ENCODE measurements around the gene SPAG4. TPM values are rescaled to one million over a fixed set of nuclear protein-coding genes. Genes with fewer than 3 reads are reported as not detected.
A peak's percentile ranks its signal among the peaks of the same experiment; 100 is the strongest.

SPAG4 gene
- total RNA-seq, 1 donor from 2014 or later = 5.0 TPM

DNA sequence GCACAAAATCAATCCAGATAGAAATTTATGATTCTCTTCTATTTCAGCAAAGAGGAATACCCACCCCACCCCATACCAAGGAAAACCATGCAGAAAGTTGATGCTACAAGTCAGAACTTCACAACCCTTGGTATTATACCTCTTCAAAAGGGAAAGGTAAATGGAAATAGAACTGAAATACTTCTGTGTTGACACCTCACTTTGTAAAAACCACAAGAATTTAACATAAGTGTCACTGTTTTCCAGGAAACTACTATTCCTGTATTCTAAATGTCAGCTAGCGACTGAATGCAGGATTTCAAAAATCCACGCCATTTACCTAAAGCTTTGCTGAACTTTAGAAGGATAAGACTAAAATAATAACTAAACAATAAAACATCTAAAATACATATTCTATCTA, 45.4 kb downstream of the SPAG4 start:
- Mint-ChIP-seq H3K4me1 (ENCODE audit: low read depth, unreplicated experiment) (peaks cover 29% of the 10 kb centered on the region), H3K27me3 (ENCODE audit: unreplicated experiment) (peaks cover 3% of the 10 kb centered on the region), H3K9me3 (ENCODE audit: unreplicated experiment) (no peaks in the 10 kb centered on the region), H3K36me3 (ENCODE audit: unreplicated experiment) (no peaks in the 10 kb centered on the region), H3K4me3 (ENCODE audit: unreplicated experiment) (peak overlapping the region; percentile 86), H3K27ac (ENCODE audit: unreplicated experiment) (no peak overlapping the region)
- no peak for DNase-seq
- TF ChIP-seq, protein P1, sequence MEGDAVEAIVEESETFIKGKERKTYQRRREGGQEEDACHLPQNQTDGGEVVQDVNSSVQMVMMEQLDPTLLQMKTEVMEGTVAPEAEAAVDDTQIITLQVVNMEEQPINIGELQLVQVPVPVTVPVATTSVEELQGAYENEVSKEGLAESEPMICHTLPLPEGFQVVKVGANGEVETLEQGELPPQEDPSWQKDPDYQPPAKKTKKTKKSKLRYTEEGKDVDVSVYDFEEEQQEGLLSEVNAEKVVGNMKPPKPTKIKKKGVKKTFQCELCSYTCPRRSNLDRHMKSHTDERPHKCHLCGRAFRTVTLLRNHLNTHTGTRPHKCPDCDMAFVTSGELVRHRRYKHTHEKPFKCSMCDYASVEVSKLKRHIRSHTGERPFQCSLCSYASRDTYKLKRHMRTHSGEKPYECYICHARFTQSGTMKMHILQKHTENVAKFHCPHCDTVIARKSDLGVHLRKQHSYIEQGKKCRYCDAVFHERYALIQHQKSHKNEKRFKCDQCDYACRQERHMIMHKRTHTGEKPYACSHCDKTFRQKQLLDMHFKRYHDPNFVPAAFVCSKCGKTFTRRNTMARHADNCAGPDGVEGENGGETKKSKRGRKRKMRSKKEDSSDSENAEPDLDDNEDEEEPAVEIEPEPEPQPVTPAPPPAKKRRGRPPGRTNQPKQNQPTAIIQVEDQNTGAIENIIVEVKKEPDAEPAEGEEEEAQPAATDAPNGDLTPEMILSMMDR (IDR thresholded peaks at IDR 0.05; ENCODE audit: partially characterized antibody, unreplicated experiment) = no peak

DNA sequence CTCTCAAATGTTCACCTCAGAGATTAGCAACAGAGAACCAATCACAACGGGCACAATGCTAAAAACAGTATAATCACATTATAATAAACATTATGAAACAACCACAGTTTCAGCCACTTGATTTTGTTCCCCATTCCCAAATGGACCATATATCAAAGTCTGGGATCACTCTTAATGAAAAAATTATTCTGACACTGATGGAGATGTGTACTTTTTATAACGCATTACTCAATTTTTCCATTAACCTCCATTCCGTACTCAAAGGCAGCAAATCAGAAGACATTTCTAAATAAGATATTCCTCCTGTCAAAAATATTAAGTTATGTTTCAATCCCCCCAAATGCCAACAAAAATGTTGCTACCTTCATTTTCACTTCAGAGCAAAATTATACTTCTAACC, 46.3 kb downstream of the SPAG4 start:
- Mint-ChIP-seq H3K36me3 (ENCODE audit: unreplicated experiment) (no peaks in the 10 kb centered on the region), H3K4me1 (ENCODE audit: low read depth, unreplicated experiment) (peaks cover 29% of the 10 kb centered on the region), H3K9me3 (ENCODE audit: unreplicated experiment) (no peaks in the 10 kb centered on the region)

DNA sequence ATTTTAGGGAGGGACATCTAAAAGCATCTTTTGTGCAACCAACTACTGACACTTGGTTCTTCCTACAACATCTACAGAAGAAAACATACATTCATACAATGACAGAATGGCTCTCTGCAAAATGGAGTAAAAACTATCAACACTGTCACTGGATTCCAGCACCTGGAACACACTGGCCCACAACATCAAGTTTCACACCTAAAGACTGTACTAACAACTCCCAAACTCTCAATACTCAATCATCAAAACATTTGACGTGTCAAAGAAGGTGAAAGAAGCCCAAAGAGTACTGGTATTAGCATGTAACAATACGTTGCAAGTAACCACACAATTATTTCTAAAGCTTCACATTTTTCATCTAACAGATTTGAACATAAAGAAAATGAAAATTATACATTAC, 46.9 kb downstream of the SPAG4 start:
- TF ChIP-seq, protein P1 (IDR thresholded peaks at IDR 0.05; ENCODE audit: partially characterized antibody, unreplicated experiment) = no peak
- Mint-ChIP-seq H3K4me3 (ENCODE audit: unreplicated experiment) (peak overlapping the region; percentile 86), H3K36me3 (ENCODE audit: unreplicated experiment) (no peaks in the 10 kb centered on the region), H3K9me3 (ENCODE audit: unreplicated experiment) (no peaks in the 10 kb centered on the region), H3K27me3 (ENCODE audit: unreplicated experiment) (peaks cover 3% of the 10 kb centered on the region), H3K27ac (ENCODE audit: unreplicated experiment) (peak overlapping the region; percentile 11), H3K4me1 (ENCODE audit: low read depth, unreplicated experiment) (peaks cover 27% of the 10 kb centered on the region)
- no peak for DNase-seq

More for the DNA sequence above, 46.3 kb downstream of the SPAG4 start:
- Mint-ChIP-seq H3K4me3 (ENCODE audit: unreplicated experiment) (peak overlapping the region; percentile 86), H3K27me3 (ENCODE audit: unreplicated experiment) (peaks cover 3% of the 10 kb centered on the region), H3K27ac (ENCODE audit: unreplicated experiment) (no peak overlapping the region)
- TF ChIP-seq, protein P1 (IDR thresholded peaks at IDR 0.05; ENCODE audit: partially characterized antibody, unreplicated experiment) = no peak
- no peak for DNase-seq

DNA sequence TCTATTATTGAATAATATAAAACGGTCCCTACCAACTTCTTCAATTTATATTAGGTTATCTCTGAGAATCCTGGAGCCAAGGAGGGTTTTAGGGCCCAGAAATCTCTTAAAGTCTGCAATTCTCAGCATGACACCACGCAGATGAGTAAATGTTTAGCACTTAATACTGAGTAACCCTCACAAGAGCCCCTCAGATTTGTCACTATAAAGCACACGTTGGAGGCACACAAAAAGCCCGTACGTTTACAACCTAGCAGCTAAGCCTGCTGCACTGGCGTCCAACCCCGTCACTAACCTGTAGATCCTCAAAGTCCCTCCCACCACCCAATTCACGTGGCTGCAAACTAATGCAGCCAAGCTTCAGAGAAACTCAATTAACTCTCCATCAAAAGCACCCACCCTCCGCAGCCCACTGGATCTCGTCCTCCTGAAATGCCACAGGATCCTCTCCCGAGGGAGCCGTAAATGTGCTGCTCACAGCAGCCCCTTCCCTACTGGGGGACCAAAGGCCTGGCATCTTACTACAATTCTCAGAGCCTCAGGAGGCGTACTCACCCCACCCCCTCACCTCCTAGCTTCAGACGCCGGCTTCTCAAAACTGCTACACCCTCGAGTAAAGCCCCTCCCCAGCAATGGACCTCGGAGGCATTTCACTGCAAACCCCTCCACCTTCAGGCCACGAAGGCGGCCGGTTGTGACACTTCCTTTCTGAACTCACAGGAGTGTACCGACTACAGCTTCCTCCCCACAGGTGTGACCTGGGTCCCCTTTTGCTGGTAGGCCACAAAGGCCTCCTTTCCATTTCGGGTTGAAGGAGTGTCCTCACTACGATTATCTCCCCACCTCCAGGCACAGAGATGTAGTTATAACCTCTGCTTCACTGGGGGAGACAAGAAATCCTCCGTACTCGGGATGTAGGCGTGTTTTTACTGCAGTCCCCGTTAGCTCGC, 48.2 kb downstream of the SPAG4 start:
- peak; percentile 55 for DNase-seq
- no peaks in the 10 kb centered on the region for H3K36me3 Mint-ChIP-seq (ENCODE audit: unreplicated experiment)
- TF ChIP-seq, protein P1 (IDR thresholded peaks at IDR 0.05; ENCODE audit: partially characterized antibody, unreplicated experiment) = no peak
- H3K4me3 Mint-ChIP-seq (ENCODE audit: unreplicated experiment) = peak overlapping the region; percentile 86
- H3K9me3 Mint-ChIP-seq (ENCODE audit: unreplicated experiment) = no peaks in the 10 kb centered on the region
- peak overlapping the region; percentile 99 for H3K27ac Mint-ChIP-seq (ENCODE audit: unreplicated experiment)
- peaks cover 26% of the 10 kb centered on the region for H3K4me1 Mint-ChIP-seq (ENCODE audit: low read depth, unreplicated experiment)
- peaks cover 3% of the 10 kb centered on the region for H3K27me3 Mint-ChIP-seq (ENCODE audit: unreplicated experiment)

Data from glutamatergic neuron (in vitro differentiated cells).